ENCODE measurements around the gene DNAJB5. TPM values are rescaled to one million over a fixed set of nuclear protein-coding genes. Genes with fewer than 3 reads are reported as not detected.
A peak's percentile ranks its signal among the peaks of the same experiment; 100 is the strongest.

Gene DNAJB5
- total and polyA plus RNA-seq, 2 experiments from 2014 or later = 20.3 to 37.4 TPM

DNA sequence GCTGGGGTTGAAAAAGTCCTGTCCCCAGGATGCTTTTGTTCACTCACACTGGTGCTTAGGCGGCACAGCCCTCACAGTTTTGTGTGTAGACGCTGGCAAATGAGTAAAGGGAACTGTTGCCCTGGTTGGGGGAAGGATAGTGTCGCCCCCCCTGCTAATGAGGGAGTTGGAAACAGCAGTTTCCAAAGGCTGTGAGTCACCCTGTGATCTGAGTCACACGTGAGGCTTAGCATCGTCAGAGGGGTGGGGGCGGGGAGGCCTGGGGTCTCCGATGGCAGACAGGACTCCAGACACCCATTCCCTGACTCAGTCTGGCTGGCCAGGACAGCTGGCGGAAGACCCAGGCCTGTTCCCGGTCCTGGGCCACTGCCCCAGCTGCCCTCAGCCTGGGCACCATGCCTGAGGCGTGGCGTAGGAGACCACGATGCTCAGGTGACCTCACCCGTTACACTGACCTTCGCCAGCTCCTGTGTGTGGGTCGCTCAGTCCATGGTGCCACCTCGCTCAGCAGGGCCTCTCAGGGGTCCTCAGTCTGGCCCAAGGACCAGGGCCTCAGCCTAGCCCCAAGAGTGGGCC lies 2.9 kb downstream of the DNAJB5 start:
- Histone ChIP-seq H3K4me2 (peak overlapping the region; percentile 96), H3K27ac (ENCODE audit: low read depth) (0 out of 2 replicates have a peak overlapping the region, but pooled peaks have one; percentile 43), H3K4me3 (peak overlapping the region; percentile 85; the same call in 1 of the 2 replicates), H3F3A (replicated peaks; ENCODE audit: low read depth) (no peaks in the 10 kb centered on the region; the same call in none of the 2 replicates), H3K4me1 (ENCODE audit: insufficient read depth) (peaks cover 49% of the 10 kb centered on the region), H3K27me3 (ENCODE audit: insufficient read depth) (no peaks in the 10 kb centered on the region), H2AFZ (no peak overlapping the region), H3K79me2 (replicated peaks; ENCODE audit: insufficient read depth) (peaks cover 5% of the 10 kb centered on the region; the same call in 1 of the 2 replicates), H3K9me2 (ENCODE audit: insufficient read depth) (no peaks in the 10 kb centered on the region), H3K36me3 (ENCODE audit: insufficient read depth) (peaks cover 16% of the 10 kb centered on the region), H4K20me1 (replicated peaks; ENCODE audit: insufficient read depth) (no peaks in the 10 kb centered on the region)
- Mint-ChIP-seq H3K36me3 (ENCODE audit: low read depth) (peaks cover 47% of the 10 kb centered on the region), H3K9me3 (no peaks in the 10 kb centered on the region; the same call in 1 of the 3 replicates), H3K4me3 (peak overlapping the region; percentile 88), H3K27me3 (ENCODE audit: insufficient read depth, low read depth, poor library complexity) (peaks cover 16% of the 10 kb centered on the region), H3K4me1 (peaks cover 59% of the 10 kb centered on the region), H3K27ac (peak overlapping the region; percentile 86)
- no peak for TF ChIP-seq POLR2AphosphoS5 (IDR thresholded peaks at IDR 0.05; ENCODE audit: low read depth)
- TF ChIP-seq STAT1 (IDR thresholded peaks at IDR 0.05; ENCODE audit: unreplicated experiment) = no peak
- TF ChIP-seq, protein P1, sequence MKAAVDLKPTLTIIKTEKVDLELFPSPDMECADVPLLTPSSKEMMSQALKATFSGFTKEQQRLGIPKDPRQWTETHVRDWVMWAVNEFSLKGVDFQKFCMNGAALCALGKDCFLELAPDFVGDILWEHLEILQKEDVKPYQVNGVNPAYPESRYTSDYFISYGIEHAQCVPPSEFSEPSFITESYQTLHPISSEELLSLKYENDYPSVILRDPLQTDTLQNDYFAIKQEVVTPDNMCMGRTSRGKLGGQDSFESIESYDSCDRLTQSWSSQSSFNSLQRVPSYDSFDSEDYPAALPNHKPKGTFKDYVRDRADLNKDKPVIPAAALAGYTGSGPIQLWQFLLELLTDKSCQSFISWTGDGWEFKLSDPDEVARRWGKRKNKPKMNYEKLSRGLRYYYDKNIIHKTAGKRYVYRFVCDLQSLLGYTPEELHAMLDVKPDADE (IDR thresholded peaks at IDR 0.05) = no peak
- TF ChIP-seq, protein P2, sequence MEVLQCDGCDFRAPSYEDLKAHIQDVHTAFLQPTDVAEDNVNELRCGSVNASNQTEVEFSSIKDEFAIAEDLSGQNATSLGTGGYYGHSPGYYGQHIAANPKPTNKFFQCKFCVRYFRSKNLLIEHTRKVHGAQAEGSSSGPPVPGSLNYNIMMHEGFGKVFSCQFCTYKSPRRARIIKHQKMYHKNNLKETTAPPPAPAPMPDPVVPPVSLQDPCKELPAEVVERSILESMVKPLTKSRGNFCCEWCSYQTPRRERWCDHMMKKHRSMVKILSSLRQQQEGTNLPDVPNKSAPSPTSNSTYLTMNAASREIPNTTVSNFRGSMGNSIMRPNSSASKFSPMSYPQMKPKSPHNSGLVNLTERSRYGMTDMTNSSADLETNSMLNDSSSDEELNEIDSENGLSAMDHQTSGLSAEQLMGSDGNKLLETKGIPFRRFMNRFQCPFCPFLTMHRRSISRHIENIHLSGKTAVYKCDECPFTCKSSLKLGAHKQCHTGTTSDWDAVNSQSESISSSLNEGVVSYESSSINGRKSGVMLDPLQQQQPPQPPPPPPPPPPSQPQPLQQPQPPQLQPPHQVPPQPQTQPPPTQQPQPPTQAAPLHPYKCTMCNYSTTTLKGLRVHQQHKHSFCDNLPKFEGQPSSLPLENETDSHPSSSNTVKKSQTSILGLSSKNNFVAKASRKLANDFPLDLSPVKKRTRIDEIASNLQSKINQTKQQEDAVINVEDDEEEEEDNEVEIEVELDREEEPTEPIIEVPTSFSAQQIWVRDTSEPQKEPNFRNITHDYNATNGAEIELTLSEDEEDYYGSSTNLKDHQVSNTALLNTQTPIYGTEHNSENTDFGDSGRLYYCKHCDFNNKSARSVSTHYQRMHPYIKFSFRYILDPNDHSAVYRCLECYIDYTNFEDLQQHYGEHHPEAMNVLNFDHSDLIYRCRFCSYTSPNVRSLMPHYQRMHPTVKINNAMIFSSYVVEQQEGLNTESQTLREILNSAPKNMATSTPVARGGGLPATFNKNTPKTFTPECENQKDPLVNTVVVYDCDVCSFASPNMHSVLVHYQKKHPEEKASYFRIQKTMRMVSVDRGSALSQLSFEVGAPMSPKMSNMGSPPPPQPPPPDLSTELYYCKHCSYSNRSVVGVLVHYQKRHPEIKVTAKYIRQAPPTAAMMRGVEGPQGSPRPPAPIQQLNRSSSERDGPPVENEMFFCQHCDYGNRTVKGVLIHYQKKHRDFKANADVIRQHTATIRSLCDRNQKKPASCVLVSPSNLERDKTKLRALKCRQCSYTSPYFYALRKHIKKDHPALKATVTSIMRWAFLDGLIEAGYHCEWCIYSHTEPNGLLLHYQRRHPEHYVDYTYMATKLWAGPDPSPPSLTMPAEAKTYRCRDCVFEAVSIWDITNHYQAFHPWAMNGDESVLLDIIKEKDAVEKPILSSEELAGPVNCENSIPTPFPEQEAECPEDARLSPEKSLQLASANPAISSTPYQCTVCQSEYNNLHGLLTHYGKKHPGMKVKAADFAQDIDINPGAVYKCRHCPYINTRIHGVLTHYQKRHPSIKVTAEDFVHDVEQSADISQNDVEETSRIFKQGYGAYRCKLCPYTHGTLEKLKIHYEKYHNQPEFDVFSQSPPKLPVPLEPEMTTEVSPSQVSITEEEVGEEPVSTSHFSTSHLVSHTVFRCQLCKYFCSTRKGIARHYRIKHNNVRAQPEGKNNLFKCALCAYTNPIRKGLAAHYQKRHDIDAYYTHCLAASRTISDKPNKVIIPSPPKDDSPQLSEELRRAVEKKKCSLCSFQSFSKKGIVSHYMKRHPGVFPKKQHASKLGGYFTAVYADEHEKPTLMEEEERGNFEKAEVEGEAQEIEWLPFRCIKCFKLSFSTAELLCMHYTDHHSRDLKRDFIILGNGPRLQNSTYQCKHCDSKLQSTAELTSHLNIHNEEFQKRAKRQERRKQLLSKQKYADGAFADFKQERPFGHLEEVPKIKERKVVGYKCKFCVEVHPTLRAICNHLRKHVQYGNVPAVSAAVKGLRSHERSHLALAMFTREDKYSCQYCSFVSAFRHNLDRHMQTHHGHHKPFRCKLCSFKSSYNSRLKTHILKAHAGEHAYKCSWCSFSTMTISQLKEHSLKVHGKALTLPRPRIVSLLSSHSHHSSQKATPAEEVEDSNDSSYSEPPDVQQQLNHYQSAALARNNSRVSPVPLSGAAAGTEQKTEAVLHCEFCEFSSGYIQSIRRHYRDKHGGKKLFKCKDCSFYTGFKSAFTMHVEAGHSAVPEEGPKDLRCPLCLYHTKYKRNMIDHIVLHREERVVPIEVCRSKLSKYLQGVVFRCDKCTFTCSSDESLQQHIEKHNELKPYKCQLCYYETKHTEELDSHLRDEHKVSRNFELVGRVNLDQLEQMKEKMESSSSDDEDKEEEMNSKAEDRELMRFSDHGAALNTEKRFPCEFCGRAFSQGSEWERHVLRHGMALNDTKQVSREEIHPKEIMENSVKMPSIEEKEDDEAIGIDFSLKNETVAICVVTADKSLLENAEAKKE (CRISPR knock-in tag; IDR thresholded peaks at IDR 0.05) = no peak
- TF ChIP-seq, protein P3, sequence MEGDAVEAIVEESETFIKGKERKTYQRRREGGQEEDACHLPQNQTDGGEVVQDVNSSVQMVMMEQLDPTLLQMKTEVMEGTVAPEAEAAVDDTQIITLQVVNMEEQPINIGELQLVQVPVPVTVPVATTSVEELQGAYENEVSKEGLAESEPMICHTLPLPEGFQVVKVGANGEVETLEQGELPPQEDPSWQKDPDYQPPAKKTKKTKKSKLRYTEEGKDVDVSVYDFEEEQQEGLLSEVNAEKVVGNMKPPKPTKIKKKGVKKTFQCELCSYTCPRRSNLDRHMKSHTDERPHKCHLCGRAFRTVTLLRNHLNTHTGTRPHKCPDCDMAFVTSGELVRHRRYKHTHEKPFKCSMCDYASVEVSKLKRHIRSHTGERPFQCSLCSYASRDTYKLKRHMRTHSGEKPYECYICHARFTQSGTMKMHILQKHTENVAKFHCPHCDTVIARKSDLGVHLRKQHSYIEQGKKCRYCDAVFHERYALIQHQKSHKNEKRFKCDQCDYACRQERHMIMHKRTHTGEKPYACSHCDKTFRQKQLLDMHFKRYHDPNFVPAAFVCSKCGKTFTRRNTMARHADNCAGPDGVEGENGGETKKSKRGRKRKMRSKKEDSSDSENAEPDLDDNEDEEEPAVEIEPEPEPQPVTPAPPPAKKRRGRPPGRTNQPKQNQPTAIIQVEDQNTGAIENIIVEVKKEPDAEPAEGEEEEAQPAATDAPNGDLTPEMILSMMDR (conservative IDR thresholded peaks at IDR 0.05; ENCODE audit: low read depth in 2 of 2) = no peak
- TF ChIP-seq JUNB (IDR thresholded peaks at IDR 0.05; ENCODE audit: unreplicated experiment) = no peak
- no peak for TF ChIP-seq ZNF331 (CRISPR knock-in tag; IDR thresholded peaks at IDR 0.05; ENCODE audit: low read depth)
- TF ChIP-seq EZH2 (IDR thresholded peaks at IDR 0.05; ENCODE audit: low read depth, unreplicated experiment) = no peak
- TF ChIP-seq EZH2phosphoT487 (IDR thresholded peaks at IDR 0.05; ENCODE audit: unreplicated experiment) = no peak
- TF ChIP-seq NANOG (IDR thresholded peaks at IDR 0.05; ENCODE audit: borderline replicate concordance) = no peak
- ATAC-seq = no peak
- DNase-seq (ENCODE audit: low spot score) = no peak
